A549 (cell line): Measurements from ENCODE around the gene DIAPH1. TPM values are rescaled to one million over a fixed set of nuclear protein-coding genes. Genes with fewer than 3 reads are reported as not detected.

ENCODE experiments used
- ATAC-seq, 2 experiments: fragments of 200-7000 bp in 1 of 2; fragments of >200 bp in 1 of 2; cut with Nextera tagmentation in 1 of 2; cut with Tn5 transposase in 1 of 2; 3 replicates each; pipeline versions ENCODE4 v1.8.0 to v1.9.1; 2018 to 2020; ENCODE audit warnings: mild to moderate bottlenecking in 1 of 2, moderate library complexity in 1 of 2
- CTCF ChIA-PET: fragments of 300-600 bp; sonication (Branson Sonifier 250); formaldehyde crosslinking; extraction: SDS; loops from one replicate; lab custom pipeline; 2021; ENCODE audit warnings: antibody characterized with exemption, inconsistent platforms; lab: Yijun Ruan, JAX
- POLR2A ChIA-PET: fragments of 350-600 bp; formaldehyde crosslinking; extraction: SDS; loops from one replicate; lab custom pipeline; 2021; ENCODE audit warnings: antibody characterized with exemption, inconsistent platforms; lab: Yijun Ruan, JAX
- DNase-seq, 2 experiments: peaks; one replicate each; pipeline versions ENCODE4 v3.0.0 to v3.0.0-alpha.2; 2011 to 2016; ENCODE audit warnings: low read depth in 1 of 2, low spot score in 1 of 2
- FAIRE-seq: peaks from 2 replicates; lab custom pipeline; 2011; peaks lifted over from hg19 to GRCh38; lab: Jason Lieb, UNC
- H3K27ac ChIP-seq, 2 experiments: fragments of >200 bp; sonication (Bioruptor Twin); formaldehyde crosslinking; 3 replicates each; pipeline ENCODE4 v1.5.1; 2016 to 2017
- H3K4me1 ChIP-seq: fragments of >200 bp; sonication (Bioruptor Twin); formaldehyde crosslinking; 3 replicates; pipeline ENCODE4 v1.6.1; 2016
- H3K4me2 ChIP-seq: fragments of >200 bp; sonication (Bioruptor Twin); formaldehyde crosslinking; 3 replicates; pipeline ENCODE4 v1.6.1; 2016
- H3K4me3 ChIP-seq: fragments of >200 bp; sonication (Bioruptor Twin); formaldehyde crosslinking; 3 replicates; pipeline ENCODE4 v1.5.1; 2016
- H3K9me3 ChIP-seq: fragments of >200 bp; sonication (Bioruptor Twin); formaldehyde crosslinking; 3 replicates; pipeline ENCODE4 v1.6.1; 2016
- CBX2 ChIP-seq: fragments of 200-600 bp; sonication (generic); IDR thresholded peaks from 2 replicates; pipeline ENCODE4 v1.6.1; 2016; ENCODE audit warnings: low read depth, mild to moderate bottlenecking, borderline replicate concordance
- CBX8 ChIP-seq: fragments of 200-600 bp; sonication (generic); IDR thresholded peaks from 2 replicates; pipeline ENCODE4 v1.6.1; 2016
- CHD4 ChIP-seq: fragments of 200-600 bp; sonication (generic); IDR thresholded peaks from 2 replicates; pipeline ENCODE4 v1.6.1; 2016; ENCODE audit warnings: antibody characterized with exemption, mild to moderate bottlenecking, borderline replicate concordance
- E2F6 ChIP-seq: IDR thresholded peaks from 2 replicates; pipeline ENCODE4 v1.6.1; 2012; ENCODE audit warnings: low read depth, borderline replicate concordance
- EHF ChIP-seq: fragments of 250-450 bp; sonication (Bioruptor Pico); IDR thresholded peaks from 2 replicates; pipeline ENCODE4 v1.5.0; 2020; ENCODE audit warnings: mild to moderate bottlenecking
- EHMT2 ChIP-seq: fragments of 200-600 bp; sonication (generic); IDR thresholded peaks from 2 replicates; pipeline ENCODE4 v1.6.1; 2016; ENCODE audit warnings: antibody characterized with exemption, low read depth, mild to moderate bottlenecking, moderate library complexity
- ESRRA ChIP-seq: fragments of 150-350 bp; IDR thresholded peaks from 2 replicates; pipeline ENCODE4 v1.6.1; 2014; ENCODE audit warnings: mild to moderate bottlenecking, low read length, borderline replicate concordance
- FOSB ChIP-seq: fragments of 250-450 bp; sonication (Bioruptor Pico); IDR thresholded peaks from 2 replicates; pipeline ENCODE4 v1.5.0; 2020; ENCODE audit warnings: mild to moderate bottlenecking, moderate library complexity
- FOXS1 ChIP-seq: fragments of 250-450 bp; sonication (Bioruptor Pico); IDR thresholded peaks from 2 replicates; pipeline ENCODE4 v1.5.0; 2020; ENCODE audit warnings: mild to moderate bottlenecking, moderate library complexity
- HDAC2 ChIP-seq: fragments of 200-600 bp; sonication (generic); IDR thresholded peaks from 2 replicates; pipeline ENCODE4 v1.6.1; 2016
- HEYL ChIP-seq: fragments of 250-450 bp; sonication (Bioruptor Pico); IDR thresholded peaks from 2 replicates; pipeline ENCODE4 v1.8.0; 2021; ENCODE audit warnings: mild to moderate bottlenecking, moderate library complexity
- HOXA7 ChIP-seq: fragments of 250-450 bp; sonication (Bioruptor Pico); IDR thresholded peaks from 2 replicates; pipeline ENCODE4 v1.5.0; 2020; ENCODE audit warnings: mild to moderate bottlenecking, moderate library complexity
- HOXB13 ChIP-seq: fragments of 250-450 bp; sonication (Bioruptor Pico); IDR thresholded peaks from 2 replicates; pipeline ENCODE4 v1.5.0; 2020; ENCODE audit warnings: low read depth, mild to moderate bottlenecking, moderate library complexity
- KDM5A ChIP-seq: fragments of 200-600 bp; sonication (generic); IDR thresholded peaks from 2 replicates; pipeline ENCODE4 v1.6.1; 2016; ENCODE audit warnings: antibody characterized with exemption, mild to moderate bottlenecking
- MAFK ChIP-seq: fragments of 450-650 bp; IDR thresholded peaks from 2 replicates; pipeline ENCODE4 v1.6.1; 2014; ENCODE audit not compliant: partially characterized antibody
- MAZ ChIP-seq: fragments of 150-350 bp; IDR thresholded peaks from 2 replicates; pipeline ENCODE4 v1.6.1; 2014; ENCODE audit warnings: antibody characterized with exemption, low read depth, low read length, borderline replicate concordance
- MYC ChIP-seq: IDR thresholded peaks from 2 replicates; pipeline ENCODE4 v1.6.1; 2012; ENCODE audit warnings: mild to moderate bottlenecking, inconsistent platforms, low read length, improper control_type of control experiment, borderline replicate concordance
- NFE2L2 ChIP-seq: fragments of 150-350 bp; conservative IDR thresholded peaks from 2 replicates; pipeline ENCODE4 v1.6.1; 2014; ENCODE audit warnings: low read length
- NPAS2 ChIP-seq: fragments of 250-450 bp; sonication (Bioruptor Pico); IDR thresholded peaks from 2 replicates; pipeline ENCODE4 v1.8.0; 2022; ENCODE audit warnings: mild to moderate bottlenecking, moderate library complexity, borderline replicate concordance
- NR3C1 ChIP-seq: fragments of >200 bp; sonication (Bioruptor Twin); formaldehyde crosslinking; IDR thresholded peaks from 3 replicates; pipeline ENCODE4 v1.6.1; 2017
- RAD21 ChIP-seq, 2 experiments: fragments of >200 bp in 1 of 2; sonication (Bioruptor Twin) in 1 of 2; formaldehyde crosslinking in 1 of 2; IDR thresholded peaks in 1 of 2; conservative IDR thresholded peaks in 1 of 2; 2 replicates in 1 of 2; 3 replicates in 1 of 2; pipeline ENCODE4 v1.6.1; 2012 to 2018; ENCODE audit warnings: inconsistent platforms in 1 of 2
- RARB ChIP-seq: fragments of 250-450 bp; sonication (Bioruptor Pico); IDR thresholded peaks from 2 replicates; pipeline ENCODE4 v1.8.0; 2021; ENCODE audit warnings: mild to moderate bottlenecking, moderate library complexity
- SREBF2 ChIP-seq: fragments of 450-650 bp; IDR thresholded peaks from 2 replicates; pipeline ENCODE4 v1.6.1; 2014; ENCODE audit warnings: mild to moderate bottlenecking, moderate library complexity
- TFCP2L1 ChIP-seq: fragments of 250-450 bp; sonication (Bioruptor Pico); IDR thresholded peaks from 2 replicates; pipeline ENCODE4 v1.5.0; 2021; ENCODE audit warnings: mild to moderate bottlenecking
- TP53 ChIP-seq: fragments of 250-450 bp; sonication (Bioruptor Pico); IDR thresholded peaks from 2 replicates; pipeline ENCODE4 v1.5.0; 2021; ENCODE audit warnings: mild to moderate bottlenecking, moderate library complexity
- ZNF302 ChIP-seq: fragments of 250-450 bp; sonication (Bioruptor Pico); IDR thresholded peaks from 2 replicates; pipeline ENCODE4 v1.9.0; 2021; ENCODE audit warnings: inconsistent platforms, mild to moderate bottlenecking, moderate library complexity
- ZSCAN20 ChIP-seq: fragments of 250-450 bp; sonication (Bioruptor Pico); IDR thresholded peaks from 2 replicates; pipeline ENCODE4 v1.8.0; 2022; ENCODE audit warnings: mild to moderate bottlenecking, moderate library complexity
- WGBS: methylation state at CpG from one replicate; pipeline ENCODE4 v1.1.6; 2017; ENCODE audit errors: missing lambda C conversion rate; 5-methylcytosine and 5-hydroxymethylcytosine counted together
- polyA plus RNA-seq, 4 experiments: library from polyadenylated mRNA; depleted of rRNA in 3 of 4; stranded (reverse); fragments of >200 nt; fragmentation: RNase III in 1 of 4; extraction: RNeasy Plus Mini Kit Qiagen cat#74134 plus additional on column Dnase treatment in 1 of 4; gene quantifications; 2 replicates in 3 of 4; 3 replicates in 1 of 4; pipeline ENCODE4 v1.2.3, GENCODE V29; 2011 to 2017
- TF ChIP-seq, protein P1 (sequence below): fragments of 150-350 bp; IDR thresholded peaks from 2 replicates; pipeline ENCODE4 v1.6.1; 2014; ENCODE audit warnings: low read depth, mild to moderate bottlenecking, low read length
- TF ChIP-seq, protein P2 (sequence below): fragments of 250-450 bp; sonication (Bioruptor Pico); IDR thresholded peaks from 2 replicates; pipeline ENCODE4 v1.5.0; 2020; ENCODE audit warnings: low read depth, mild to moderate bottlenecking, moderate library complexity
- TF ChIP-seq, protein P3 (sequence below): fragments of 200-600 bp; sonication (generic); IDR thresholded peaks from 2 replicates; pipeline ENCODE4 v1.6.1; 2016; ENCODE audit warnings: antibody characterized with exemption, mild to moderate bottlenecking, moderate library complexity
- TF ChIP-seq, protein P4 (sequence below): fragments of >200 bp; sonication (Bioruptor Twin); formaldehyde crosslinking; IDR thresholded peaks from 3 replicates; pipeline ENCODE4 v1.6.1; 2016

The DIAPH1 gene
- polyA plus RNA-seq, 2 of the 4 experiments (the other 2 are of a cell fraction): 53.4 to 59.8 TPM

DNA sequence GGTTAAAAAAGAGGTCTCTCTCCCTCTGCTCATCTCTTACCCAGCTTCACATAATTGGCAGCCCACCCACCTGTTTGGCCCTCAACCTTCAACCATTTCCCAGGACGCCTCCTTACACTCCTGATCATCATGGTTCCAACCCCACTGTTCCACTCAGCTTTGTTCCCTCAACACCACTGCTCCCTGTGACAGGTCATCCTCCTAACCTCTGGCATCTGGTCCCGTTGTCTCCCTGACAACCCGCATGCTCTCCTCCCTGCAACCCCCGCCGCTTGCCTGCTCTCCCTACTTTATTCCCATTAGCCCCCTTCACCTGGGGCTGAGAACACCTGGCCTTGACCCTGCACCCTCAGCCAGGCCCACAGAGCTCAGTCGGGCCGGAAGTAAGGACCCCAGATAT is 117.0 kb downstream of the DIAPH1 start:
- Histone ChIP-seq H3K27ac (no peak overlapping the region), H3K9me3 (no peaks in the 10 kb centered on the region), H3K4me2 (no peak overlapping the region), H3K4me1 (no peaks in the 10 kb centered on the region), H3K4me3 (no peak overlapping the region)
- POLR2A ChIA-PET: no interaction called here
- DNase-seq (no peak), ATAC-seq (no peak), FAIRE-seq (no peak)
- 77% methylated on average over 7 of the region's 7 CpGs for WGBS
- CTCF ChIA-PET: interaction anchor here (1.2 to 15.1 kb wide), 4 partner anchors 11 to 25 kb away, joined by 4 to 163 read pairs (median 4); partner anchors contain the start of genes PCDHGC3 and PCDHGC4
- no peak for TF ChIP-seq RAD21 (conservative IDR thresholded peaks at IDR 0.05 in 1 of 2, IDR thresholded peaks at IDR 0.05 in 1 of 2)
- no peak for TF ChIP-seq HEYL (CRISPR knock-in tag)
- TF ChIP-seq, protein P1, sequence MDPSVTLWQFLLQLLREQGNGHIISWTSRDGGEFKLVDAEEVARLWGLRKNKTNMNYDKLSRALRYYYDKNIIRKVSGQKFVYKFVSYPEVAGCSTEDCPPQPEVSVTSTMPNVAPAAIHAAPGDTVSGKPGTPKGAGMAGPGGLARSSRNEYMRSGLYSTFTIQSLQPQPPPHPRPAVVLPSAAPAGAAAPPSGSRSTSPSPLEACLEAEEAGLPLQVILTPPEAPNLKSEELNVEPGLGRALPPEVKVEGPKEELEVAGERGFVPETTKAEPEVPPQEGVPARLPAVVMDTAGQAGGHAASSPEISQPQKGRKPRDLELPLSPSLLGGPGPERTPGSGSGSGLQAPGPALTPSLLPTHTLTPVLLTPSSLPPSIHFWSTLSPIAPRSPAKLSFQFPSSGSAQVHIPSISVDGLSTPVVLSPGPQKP: no peak
- TF ChIP-seq FOSB (CRISPR knock-in tag): no peak
- no peak for TF ChIP-seq NPAS2 (CRISPR knock-in tag)
- no peak for TF ChIP-seq RARB (CRISPR knock-in tag)
- TF ChIP-seq EHMT2: no peak
- no peak for TF ChIP-seq MYC
- no peak for TF ChIP-seq CBX2
- TF ChIP-seq HOXA7 (CRISPR knock-in tag): no peak
- TF ChIP-seq CHD4: no peak
- TF ChIP-seq NFE2L2: no peak
- TF ChIP-seq HOXB13 (CRISPR knock-in tag): no peak
- no peak for TF ChIP-seq TFCP2L1 (CRISPR knock-in tag)
- no peak for TF ChIP-seq ZSCAN20 (CRISPR knock-in tag)
- TF ChIP-seq ZNF302 (CRISPR knock-in tag): no peak
- no peak for TF ChIP-seq HDAC2
- TF ChIP-seq FOXS1 (CRISPR knock-in tag): no peak
- TF ChIP-seq MAZ: no peak
- TF ChIP-seq SREBF2: no peak

GRCh38 chr5:141496038-141496437 is 122.8 kb downstream of the DIAPH1 start:
- 77% methylated on average over 4 of the region's 4 CpGs for WGBS
- Histone ChIP-seq H3K4me1 (no peaks in the 10 kb centered on the region), H3K27ac (no peak overlapping the region), H3K4me3 (no peak overlapping the region), H3K9me3 (no peaks in the 10 kb centered on the region), H3K4me2 (no peak overlapping the region)
- no peak for ATAC-seq
- CTCF ChIA-PET: interaction anchor here (0.7 to 3.9 kb wide), 3 partner anchors 28 to 146 kb away, joined by 3 to 15 read pairs (median 4); partner anchors contain the start of gene PCDHGB1
- DNase-seq: no peak
- TF ChIP-seq, protein P2, sequence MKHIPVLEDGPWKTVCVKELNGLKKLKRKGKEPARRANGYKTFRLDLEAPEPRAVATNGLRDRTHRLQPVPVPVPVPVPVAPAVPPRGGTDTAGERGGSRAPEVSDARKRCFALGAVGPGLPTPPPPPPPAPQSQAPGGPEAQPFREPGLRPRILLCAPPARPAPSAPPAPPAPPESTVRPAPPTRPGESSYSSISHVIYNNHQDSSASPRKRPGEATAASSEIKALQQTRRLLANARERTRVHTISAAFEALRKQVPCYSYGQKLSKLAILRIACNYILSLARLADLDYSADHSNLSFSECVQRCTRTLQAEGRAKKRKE: no peak
- TF ChIP-seq CHD4 (no peak), RAD21 (conservative IDR thresholded peaks at IDR 0.05 in 1 of 2, IDR thresholded peaks at IDR 0.05 in 1 of 2) (no peak), MAFK (no peak), EHF (no peak), SREBF2 (no peak), NR3C1 (no peak), E2F6 (no peak), TFCP2L1 (CRISPR knock-in tag) (no peak), ESRRA (no peak), CBX8 (no peak), TP53 (CRISPR knock-in tag) (no peak), FOSB (CRISPR knock-in tag) (no peak), KDM5A (no peak), ZNF302 (CRISPR knock-in tag) (no peak), HEYL (CRISPR knock-in tag) (no peak)
- TF ChIP-seq, protein P3, sequence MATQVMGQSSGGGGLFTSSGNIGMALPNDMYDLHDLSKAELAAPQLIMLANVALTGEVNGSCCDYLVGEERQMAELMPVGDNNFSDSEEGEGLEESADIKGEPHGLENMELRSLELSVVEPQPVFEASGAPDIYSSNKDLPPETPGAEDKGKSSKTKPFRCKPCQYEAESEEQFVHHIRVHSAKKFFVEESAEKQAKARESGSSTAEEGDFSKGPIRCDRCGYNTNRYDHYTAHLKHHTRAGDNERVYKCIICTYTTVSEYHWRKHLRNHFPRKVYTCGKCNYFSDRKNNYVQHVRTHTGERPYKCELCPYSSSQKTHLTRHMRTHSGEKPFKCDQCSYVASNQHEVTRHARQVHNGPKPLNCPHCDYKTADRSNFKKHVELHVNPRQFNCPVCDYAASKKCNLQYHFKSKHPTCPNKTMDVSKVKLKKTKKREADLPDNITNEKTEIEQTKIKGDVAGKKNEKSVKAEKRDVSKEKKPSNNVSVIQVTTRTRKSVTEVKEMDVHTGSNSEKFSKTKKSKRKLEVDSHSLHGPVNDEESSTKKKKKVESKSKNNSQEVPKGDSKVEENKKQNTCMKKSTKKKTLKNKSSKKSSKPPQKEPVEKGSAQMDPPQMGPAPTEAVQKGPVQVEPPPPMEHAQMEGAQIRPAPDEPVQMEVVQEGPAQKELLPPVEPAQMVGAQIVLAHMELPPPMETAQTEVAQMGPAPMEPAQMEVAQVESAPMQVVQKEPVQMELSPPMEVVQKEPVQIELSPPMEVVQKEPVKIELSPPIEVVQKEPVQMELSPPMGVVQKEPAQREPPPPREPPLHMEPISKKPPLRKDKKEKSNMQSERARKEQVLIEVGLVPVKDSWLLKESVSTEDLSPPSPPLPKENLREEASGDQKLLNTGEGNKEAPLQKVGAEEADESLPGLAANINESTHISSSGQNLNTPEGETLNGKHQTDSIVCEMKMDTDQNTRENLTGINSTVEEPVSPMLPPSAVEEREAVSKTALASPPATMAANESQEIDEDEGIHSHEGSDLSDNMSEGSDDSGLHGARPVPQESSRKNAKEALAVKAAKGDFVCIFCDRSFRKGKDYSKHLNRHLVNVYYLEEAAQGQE: no peak
- TF ChIP-seq, protein P4, sequence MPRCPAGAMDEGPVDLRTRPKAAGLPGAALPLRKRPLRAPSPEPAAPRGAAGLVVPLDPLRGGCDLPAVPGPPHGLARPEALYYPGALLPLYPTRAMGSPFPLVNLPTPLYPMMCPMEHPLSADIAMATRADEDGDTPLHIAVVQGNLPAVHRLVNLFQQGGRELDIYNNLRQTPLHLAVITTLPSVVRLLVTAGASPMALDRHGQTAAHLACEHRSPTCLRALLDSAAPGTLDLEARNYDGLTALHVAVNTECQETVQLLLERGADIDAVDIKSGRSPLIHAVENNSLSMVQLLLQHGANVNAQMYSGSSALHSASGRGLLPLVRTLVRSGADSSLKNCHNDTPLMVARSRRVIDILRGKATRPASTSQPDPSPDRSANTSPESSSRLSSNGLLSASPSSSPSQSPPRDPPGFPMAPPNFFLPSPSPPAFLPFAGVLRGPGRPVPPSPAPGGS: no peak
- POLR2A ChIA-PET: no interaction called here
- no peak for FAIRE-seq
